ENCODE results near the gene ABCG1.

DNA sequence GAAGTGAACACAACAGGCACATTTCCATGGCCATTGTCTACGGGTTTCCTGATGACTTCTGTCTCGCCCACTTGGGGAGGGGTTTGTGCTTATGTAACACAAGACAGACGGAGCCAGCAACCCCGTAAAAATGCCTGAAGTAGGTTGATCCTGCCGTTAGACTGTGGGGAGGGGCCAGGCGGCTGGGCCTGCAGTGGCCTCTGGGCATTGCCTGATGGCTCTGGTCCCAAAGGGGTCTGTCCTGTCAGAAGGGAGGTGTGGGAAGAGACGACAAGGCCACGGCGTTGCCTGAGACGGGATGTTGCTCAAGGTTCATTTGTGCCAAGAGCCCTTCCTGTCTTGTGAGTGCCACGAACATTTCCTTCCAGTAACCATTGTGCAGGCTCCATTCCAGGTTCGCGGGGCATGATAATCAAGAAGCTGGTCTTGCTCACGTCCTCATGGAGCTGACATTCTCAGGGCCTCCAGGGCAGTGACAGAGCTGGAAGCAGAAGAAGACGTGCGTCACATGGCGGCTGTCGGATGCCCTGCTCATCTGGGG, 44.7 kb downstream of the ABCG1 start:
- TF ChIP-seq POLR2A (IDR thresholded peaks at IDR 0.05) = no peak
- TF ChIP-seq CTCF (IDR thresholded peaks at IDR 0.05) = no peak
